Ectodermal cell (in vitro differentiated cells): ENCODE results near the gene MUCL3.
"Not testable (repeated sequence)": the region's sequence is repeated elsewhere in the genome, so short reads cannot be mapped to it uniquely, and the experiment has no call there.

Source experiments
- H3K27ac ChIP-seq: 2 replicates; pipeline ENCODE4 v1.7.0; 2013; ENCODE audit warnings: mild to moderate bottlenecking, low read depth, low read length; ENCODE audit not compliant: insufficient read depth, poor library complexity, severe bottlenecking
- H3K27me3 ChIP-seq: 2 replicates; pipeline ENCODE4 v1.7.0; 2013; ENCODE audit warnings: mild to moderate bottlenecking, low read length; ENCODE audit not compliant: insufficient read depth, control insufficient read depth, poor library complexity, severe bottlenecking
- H3K36me3 ChIP-seq: one replicate; pipeline ENCODE4 v1.7.0; 2013; ENCODE audit warnings: low read length; ENCODE audit not compliant: control insufficient read depth, insufficient read depth
- H3K4me1 ChIP-seq: one replicate; pipeline ENCODE4 v1.7.0; 2013; ENCODE audit warnings: low read length; ENCODE audit not compliant: control insufficient read depth, insufficient read depth
- H3K4me3 ChIP-seq: 2 replicates; pipeline ENCODE4 v1.7.0; 2013; ENCODE audit warnings: low read depth, low read length, control low read depth; ENCODE audit not compliant: insufficient read depth
- H3K9me3 ChIP-seq: 2 replicates; pipeline ENCODE4 v1.7.0; 2013; ENCODE audit warnings: mild to moderate bottlenecking, low read length, moderate library complexity; ENCODE audit not compliant: control insufficient read depth
- WGBS, 2 experiments: methylation state at CpG; one replicate each; pipeline ENCODE4 v1.1.7; 2013; ENCODE audit warnings: missing lambda C conversion rate in 2 of 2; 5-methylcytosine and 5-hydroxymethylcytosine counted together

Gene MUCL3

DNA sequence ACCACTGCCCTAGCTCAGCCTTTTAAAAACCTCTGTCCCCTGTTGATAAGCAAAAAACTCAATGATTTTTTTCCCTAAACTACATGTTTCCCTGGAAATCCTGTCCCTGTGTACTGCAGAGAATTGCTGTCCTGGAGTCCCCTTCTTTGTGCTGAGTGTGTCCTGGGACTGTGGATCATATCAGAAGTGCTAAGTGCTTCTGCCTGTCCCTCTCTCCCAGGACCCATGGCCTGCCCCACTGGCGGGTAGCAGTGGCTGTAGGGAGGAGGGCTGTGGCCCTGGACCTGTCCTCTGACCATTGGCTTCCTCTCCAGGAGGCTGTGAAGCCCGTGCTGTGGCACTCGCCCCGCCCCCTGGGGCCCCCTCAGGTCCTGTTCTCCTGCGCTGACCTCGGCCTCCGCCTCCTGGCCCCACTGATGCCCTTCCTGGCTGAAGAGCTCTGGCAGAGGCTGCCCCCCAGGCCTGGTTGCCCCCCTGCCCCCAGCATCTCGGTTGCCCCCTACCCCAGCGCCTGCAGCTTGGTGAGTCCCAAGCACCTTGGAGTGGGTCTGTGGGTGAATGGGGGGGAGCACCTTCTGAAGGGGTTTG is 16.6 kb upstream of the MUCL3 start:
- not testable (repeated sequence) for H3K9me3 ChIP-seq, H3K4me3 ChIP-seq, H3K4me1 ChIP-seq, H3K27me3 ChIP-seq, H3K27ac ChIP-seq
- H3K36me3 ChIP-seq = peaks cover 51% of the 10 kb centered on the region
- WGBS, 2 experiments = 85 to 91% methylated on average over 9 of the region's 9 CpGs

- Histone ChIP-seq H3K9me3 (no peaks in the 10 kb centered on the region), H3K27me3 (no peaks in the 10 kb centered on the region), H3K4me1 (no peaks in the 10 kb centered on the region), H3K27ac (no peak overlapping the region), H3K4me3 (no peak overlapping the region), H3K36me3 (peaks cover 36% of the 10 kb centered on the region)
- 93 to 99% methylated on average over 4 of the region's 4 CpGs for WGBS, 2 experiments
These were observed 14.1 kb upstream of the MUCL3 start for GRCh38 chr6:30926644-30927043.

GRCh38 chr6:30927080-30927479 is 13.7 kb upstream of the MUCL3 start:
- H3K27ac ChIP-seq, H3K4me3 ChIP-seq, H3K9me3 ChIP-seq, H3K4me1 ChIP-seq, H3K27me3 ChIP-seq: not testable (repeated sequence)
- H3K36me3 ChIP-seq = peaks cover 33% of the 10 kb centered on the region
- WGBS, 2 experiments = 92 to 95% methylated on average over 3 of the region's 3 CpGs

- no peaks in the 10 kb centered on the region for H3K4me1 ChIP-seq
These were observed 12.1 kb upstream of the MUCL3 start for GRCh38 chr6:30928677-30929076.

DNA sequence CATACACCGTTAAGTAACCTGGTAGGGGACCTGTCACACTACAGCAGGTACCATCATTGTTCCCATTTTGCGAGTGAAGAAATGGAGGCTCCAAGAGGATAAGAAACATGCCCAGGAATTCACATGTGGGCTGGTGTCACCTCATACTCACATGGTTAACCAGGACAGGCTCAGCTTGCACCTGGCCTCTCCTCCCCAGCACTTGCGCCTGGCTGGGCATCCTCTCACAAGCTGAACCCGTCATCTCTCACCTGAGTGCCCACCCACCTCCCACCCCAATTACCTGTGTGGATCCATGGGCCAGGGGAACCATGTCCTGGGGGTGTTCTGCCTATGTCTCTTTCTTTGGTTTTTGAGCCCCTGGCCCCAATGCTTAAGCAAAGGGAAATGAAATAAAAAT is 10.3 kb upstream of the MUCL3 start:
- Histone ChIP-seq H3K4me3 (no peak overlapping the region), H3K27me3 (no peaks in the 10 kb centered on the region), H3K4me1 (no peaks in the 10 kb centered on the region), H3K9me3 (no peaks in the 10 kb centered on the region), H3K36me3 (peaks cover 17% of the 10 kb centered on the region), H3K27ac (no peak overlapping the region)
- WGBS, 2 experiments = 96 to 98% methylated on average over 4 of the region's 4 CpGs

More at GRCh38 chr6:30928677-30929076, 12.1 kb upstream of the MUCL3 start:
- Histone ChIP-seq H3K36me3 (peaks cover 18% of the 10 kb centered on the region), H3K9me3 (no peaks in the 10 kb centered on the region), H3K4me3 (no peak overlapping the region), H3K27me3 (no peaks in the 10 kb centered on the region), H3K27ac (no peak overlapping the region)
- 94 to 96% methylated on average over 3 of the region's 3 CpGs for WGBS, 2 experiments

GRCh38 chr6:30931272-30931671 is 9.5 kb upstream of the MUCL3 start:
- no peaks in the 10 kb centered on the region for H3K9me3 ChIP-seq
- peaks cover 14% of the 10 kb centered on the region for H3K36me3 ChIP-seq
- no peak overlapping the region for H3K27ac ChIP-seq
- 69 to 71% methylated on average over 8 of the region's 8 CpGs for WGBS, 2 experiments
- H3K4me1 ChIP-seq = peaks cover 2% of the 10 kb centered on the region
- H3K4me3 ChIP-seq = no peak overlapping the region
- no peaks in the 10 kb centered on the region for H3K27me3 ChIP-seq

DNA sequence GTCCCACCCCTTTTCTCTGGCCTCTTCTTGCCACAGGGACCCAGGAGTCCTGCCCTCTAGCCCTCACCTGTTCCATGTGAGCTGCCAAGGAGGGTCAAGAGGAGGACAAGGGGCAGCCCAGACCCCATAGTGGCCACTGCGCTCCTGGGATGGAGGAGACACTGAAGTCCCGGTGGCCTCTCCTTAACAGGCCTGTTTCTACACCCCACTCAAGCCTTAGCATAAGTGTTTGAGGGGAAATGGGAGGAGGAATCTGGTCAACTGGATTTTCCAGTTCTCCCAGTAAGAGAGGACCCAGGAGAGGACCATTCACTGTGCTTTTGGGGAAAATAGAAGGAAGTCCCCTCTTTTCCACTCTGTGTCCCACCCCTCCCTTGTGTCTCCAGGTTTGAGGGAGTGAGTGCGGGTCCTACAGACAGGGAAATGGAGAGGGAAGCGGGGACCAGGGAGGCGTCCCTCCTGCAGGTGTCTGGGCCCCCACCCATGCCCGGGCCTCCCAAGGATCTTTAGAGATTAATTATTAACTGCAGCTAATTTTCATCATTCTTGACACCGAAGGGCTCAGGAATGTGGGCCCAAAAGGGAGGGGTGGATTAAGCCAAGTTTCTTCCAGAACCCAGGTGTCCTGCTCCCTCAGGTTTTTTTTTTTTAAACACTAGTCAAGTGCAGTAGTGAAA is 8.7 kb upstream of the MUCL3 start, which contains the start of gene SFTA2:
Gene SFTA2 (minus strand): TSS at position 202 of the 677 bp plus-strand sequence. CDS start 74 bp downstream, at position 128.
- Histone ChIP-seq H3K27me3 (no peaks in the 10 kb centered on the region), H3K4me1 (peaks cover 6% of the 10 kb centered on the region), H3K9me3 (no peaks in the 10 kb centered on the region), H3K36me3 (peaks cover 6% of the 10 kb centered on the region), H3K27ac (no peak within 1 kb of the TSS), H3K4me3 (no peak within 1 kb of the TSS)
- 93 to 94% methylated on average over 6 to 7 of the region's 7 CpGs for WGBS, 2 experiments

DNA sequence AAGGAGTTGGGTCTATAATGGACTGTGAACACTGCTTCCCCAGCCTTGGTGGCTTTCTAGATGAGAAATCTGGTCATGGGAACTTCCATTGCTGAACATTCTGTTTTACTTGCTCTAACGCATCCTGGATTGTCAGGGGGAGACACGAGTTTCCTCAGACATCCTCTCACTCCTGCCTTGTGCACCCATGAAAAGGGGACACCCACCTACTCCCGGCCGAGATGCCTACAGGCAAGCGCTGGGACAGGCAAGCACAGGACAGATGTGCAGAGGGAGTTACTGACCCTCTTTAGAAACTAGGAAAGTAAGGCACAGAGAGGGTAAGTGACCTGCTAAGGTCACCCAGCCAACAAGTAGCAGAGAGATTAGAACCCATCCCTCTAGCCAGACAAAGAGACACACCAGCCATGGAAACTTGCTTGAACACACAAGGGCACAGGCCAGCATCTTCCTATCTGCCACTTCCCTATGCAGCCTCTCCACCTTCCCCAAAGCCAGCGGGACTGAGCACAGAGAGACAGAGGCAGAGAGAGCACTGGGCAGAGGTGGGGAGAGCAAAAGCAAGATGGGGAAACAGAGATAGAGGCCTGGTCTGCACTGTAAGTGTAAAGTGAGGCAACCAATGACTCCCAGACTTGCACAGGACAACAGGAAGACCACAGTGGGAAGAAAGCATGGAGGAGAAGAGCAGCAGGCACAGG is 8.0 kb upstream of the MUCL3 start:
- WGBS, 2 experiments = 93 to 94% methylated on average over 6 of the region's 6 CpGs
- no peak overlapping the region for H3K4me3 ChIP-seq
- H3K27ac ChIP-seq = no peak overlapping the region

DNA sequence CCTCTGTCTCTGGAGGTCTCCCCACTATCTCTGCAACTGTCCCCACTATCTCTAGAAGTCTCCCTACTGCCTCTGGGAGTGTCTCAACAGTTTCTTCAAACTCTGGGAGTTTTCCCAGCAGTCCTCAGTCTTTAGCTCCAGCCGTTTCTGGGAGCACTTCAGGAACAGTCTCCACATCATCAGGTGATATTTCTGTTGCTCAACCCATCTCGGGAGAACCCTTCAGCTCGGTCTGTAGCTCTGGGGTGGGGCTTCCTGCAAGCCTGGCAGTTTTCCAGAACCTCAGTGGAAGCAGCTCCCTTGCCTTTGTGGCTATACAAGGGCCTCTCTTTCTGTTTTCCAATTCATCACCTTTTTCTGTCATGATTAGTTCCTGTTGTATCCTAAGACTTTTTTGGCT is 5.8 kb upstream of the MUCL3 start:
- no peak overlapping the region for H3K27ac ChIP-seq

More for the DNA sequence above, 8.0 kb upstream of the MUCL3 start:
- Histone ChIP-seq H3K27me3 (no peaks in the 10 kb centered on the region), H3K9me3 (no peaks in the 10 kb centered on the region), H3K4me1 (peaks cover 7% of the 10 kb centered on the region), H3K36me3 (peaks cover 2% of the 10 kb centered on the region)

DNA sequence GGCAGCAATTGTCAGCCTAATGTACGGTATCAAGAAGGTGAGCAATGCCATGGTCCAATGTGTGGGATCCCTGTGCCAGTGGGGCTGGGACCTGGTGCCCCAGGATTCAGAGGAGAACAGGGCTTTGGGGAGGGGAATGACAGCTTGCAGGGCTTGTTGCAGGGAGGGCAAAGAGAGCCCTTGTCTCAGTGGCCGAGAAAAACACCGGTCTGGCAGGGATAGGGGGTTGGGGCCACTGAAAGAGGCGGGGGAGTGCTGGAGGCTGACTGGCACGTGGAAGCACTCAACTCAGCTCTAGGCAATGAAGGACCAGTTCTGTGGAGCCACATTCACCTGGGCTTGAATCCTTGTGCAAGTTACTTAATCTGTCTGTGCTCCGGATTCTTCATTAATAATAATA is 3.5 kb upstream of the MUCL3 start:
- Histone ChIP-seq H3K9me3 (no peaks in the 10 kb centered on the region), H3K27me3 (no peaks in the 10 kb centered on the region), H3K4me1 (peaks cover 24% of the 10 kb centered on the region), H3K27ac (no peak overlapping the region), H3K36me3 (no peaks in the 10 kb centered on the region), H3K4me3 (no peak overlapping the region)
- WGBS, 2 experiments = 73 to 74% methylated on average over 5 of the region's 6 CpGs

More for the DNA sequence above, 5.8 kb upstream of the MUCL3 start:
- H3K36me3 ChIP-seq = no peaks in the 10 kb centered on the region
- WGBS, 2 experiments = 77 to 89% methylated on average over 3 of the region's 3 CpGs
- H3K4me1 ChIP-seq = peaks cover 19% of the 10 kb centered on the region
- no peaks in the 10 kb centered on the region for H3K9me3 ChIP-seq
- H3K27me3 ChIP-seq = no peaks in the 10 kb centered on the region
- no peak overlapping the region for H3K4me3 ChIP-seq
